ENCODE measurements around the gene CHRM4. TPM values are rescaled to one million over a fixed set of nuclear protein-coding genes. Genes with fewer than 3 reads are reported as not detected.

The CHRM4 gene
- total RNA-seq, 1 experiment from 2014 or later = not detected

DNA sequence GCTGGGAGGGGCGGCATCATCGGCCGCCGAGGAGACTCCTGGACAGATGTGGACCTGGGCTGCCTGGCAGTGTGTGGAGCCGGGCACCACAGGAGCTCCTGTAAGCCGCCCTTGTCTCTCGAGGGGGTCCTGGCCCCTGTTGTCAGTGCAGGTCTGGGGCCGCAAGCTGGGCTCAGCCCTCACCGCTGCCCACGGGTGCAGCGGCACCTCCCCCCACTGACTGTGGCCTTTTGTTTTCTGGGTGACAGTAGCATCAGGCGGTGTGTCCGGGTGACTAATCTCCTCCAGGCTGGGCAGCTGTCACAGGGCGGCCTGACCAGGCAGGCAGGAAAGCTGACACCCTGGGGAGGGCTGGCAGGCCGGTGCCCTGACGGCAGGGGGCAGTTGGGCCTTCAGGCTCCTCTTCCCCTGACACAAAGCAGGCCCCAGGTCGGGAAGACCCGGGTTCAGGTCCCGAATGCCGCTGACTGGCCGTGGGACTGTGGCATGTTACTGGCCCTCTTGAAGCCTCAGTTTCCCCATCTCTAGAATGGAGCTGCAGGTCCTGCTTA, 28.0 kb downstream of the CHRM4 start:
- H3K36me3 Mint-ChIP-seq (ENCODE audit: insufficient read depth, unreplicated experiment) = peaks cover 17% of the 10 kb centered on the region
- no TSS peak for BruUV-seq (replicated peaks)
- H3K4me1 Mint-ChIP-seq (ENCODE audit: low read depth, unreplicated experiment) = peaks cover 28% of the 10 kb centered on the region
- intact Hi-C loops (cut with micrococcal nuclease; ENCODE audit: unreplicated experiment) = loop anchor here (5.0 kb wide), 1 partner anchor 121 kb away; no protein-coding TSS in a partner anchor
- peak overlapping the region; percentile 56 for H3K4me3 Mint-ChIP-seq (ENCODE audit: low read depth, unreplicated experiment)
- H3K9me3 Mint-ChIP-seq (ENCODE audit: low read depth, unreplicated experiment) = no peaks in the 10 kb centered on the region
- peak overlapping the region; percentile 82 for H3K27ac Mint-ChIP-seq (ENCODE audit: unreplicated experiment)
- H3K27me3 Mint-ChIP-seq (ENCODE audit: unreplicated experiment) = no peaks in the 10 kb centered on the region
- TF ChIP-seq, protein P1, sequence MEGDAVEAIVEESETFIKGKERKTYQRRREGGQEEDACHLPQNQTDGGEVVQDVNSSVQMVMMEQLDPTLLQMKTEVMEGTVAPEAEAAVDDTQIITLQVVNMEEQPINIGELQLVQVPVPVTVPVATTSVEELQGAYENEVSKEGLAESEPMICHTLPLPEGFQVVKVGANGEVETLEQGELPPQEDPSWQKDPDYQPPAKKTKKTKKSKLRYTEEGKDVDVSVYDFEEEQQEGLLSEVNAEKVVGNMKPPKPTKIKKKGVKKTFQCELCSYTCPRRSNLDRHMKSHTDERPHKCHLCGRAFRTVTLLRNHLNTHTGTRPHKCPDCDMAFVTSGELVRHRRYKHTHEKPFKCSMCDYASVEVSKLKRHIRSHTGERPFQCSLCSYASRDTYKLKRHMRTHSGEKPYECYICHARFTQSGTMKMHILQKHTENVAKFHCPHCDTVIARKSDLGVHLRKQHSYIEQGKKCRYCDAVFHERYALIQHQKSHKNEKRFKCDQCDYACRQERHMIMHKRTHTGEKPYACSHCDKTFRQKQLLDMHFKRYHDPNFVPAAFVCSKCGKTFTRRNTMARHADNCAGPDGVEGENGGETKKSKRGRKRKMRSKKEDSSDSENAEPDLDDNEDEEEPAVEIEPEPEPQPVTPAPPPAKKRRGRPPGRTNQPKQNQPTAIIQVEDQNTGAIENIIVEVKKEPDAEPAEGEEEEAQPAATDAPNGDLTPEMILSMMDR (IDR thresholded peaks at IDR 0.05; ENCODE audit: unreplicated experiment) = peak; percentile 67
- CTCF ChIA-PET = interaction anchor here (1.0 to 2.2 kb wide), 5 partner anchors 9 to 28 kb away, joined by 3 to 8 read pairs (median 5); partner anchors contain the start of gene CHRM4
- peak; percentile 93 for DNase-seq

DNA sequence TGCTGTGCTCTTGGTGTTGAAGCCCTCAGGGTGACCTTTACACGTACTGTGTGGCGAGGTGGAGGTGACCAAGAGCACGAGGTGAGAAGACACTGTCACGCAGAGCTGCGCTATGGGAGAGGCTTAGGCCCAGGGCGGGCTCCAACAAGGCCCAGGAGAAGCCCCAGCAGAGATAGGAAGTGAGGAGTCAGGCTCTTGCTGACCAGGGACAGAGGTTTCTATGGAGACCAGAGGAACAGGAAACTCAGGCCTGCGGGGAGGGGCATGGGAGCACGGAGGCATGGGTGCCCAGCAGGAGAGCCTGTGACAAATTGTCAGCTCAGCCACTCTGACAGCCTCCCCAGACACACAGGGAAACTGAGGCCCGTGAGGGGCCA, 28.6 kb downstream of the CHRM4 start:
- H3K9me3 Mint-ChIP-seq (ENCODE audit: low read depth, unreplicated experiment) = no peaks in the 10 kb centered on the region
- CTCF ChIA-PET = interaction anchor here (1.0 to 2.2 kb wide), 5 partner anchors 9 to 29 kb away, joined by 3 to 8 read pairs (median 3); partner anchors contain the start of genes CHRM4 and DGKZ
- TF ChIP-seq, protein P1 (IDR thresholded peaks at IDR 0.05; ENCODE audit: unreplicated experiment) = no peak
- intact Hi-C loops (cut with micrococcal nuclease; ENCODE audit: unreplicated experiment) = loop anchor here (5.0 kb wide), 1 partner anchor 121 kb away; no protein-coding TSS in a partner anchor
- peaks cover 28% of the 10 kb centered on the region for H3K4me1 Mint-ChIP-seq (ENCODE audit: low read depth, unreplicated experiment)
- no peaks in the 10 kb centered on the region for H3K27me3 Mint-ChIP-seq (ENCODE audit: unreplicated experiment)
- no TSS peak for BruUV-seq (replicated peaks)
- peak overlapping the region; percentile 56 for H3K4me3 Mint-ChIP-seq (ENCODE audit: low read depth, unreplicated experiment)
- H3K27ac Mint-ChIP-seq (ENCODE audit: unreplicated experiment) = peak overlapping the region; percentile 82
- peaks cover 17% of the 10 kb centered on the region for H3K36me3 Mint-ChIP-seq (ENCODE audit: insufficient read depth, unreplicated experiment)
- DNase-seq = peak; percentile 83

DNA sequence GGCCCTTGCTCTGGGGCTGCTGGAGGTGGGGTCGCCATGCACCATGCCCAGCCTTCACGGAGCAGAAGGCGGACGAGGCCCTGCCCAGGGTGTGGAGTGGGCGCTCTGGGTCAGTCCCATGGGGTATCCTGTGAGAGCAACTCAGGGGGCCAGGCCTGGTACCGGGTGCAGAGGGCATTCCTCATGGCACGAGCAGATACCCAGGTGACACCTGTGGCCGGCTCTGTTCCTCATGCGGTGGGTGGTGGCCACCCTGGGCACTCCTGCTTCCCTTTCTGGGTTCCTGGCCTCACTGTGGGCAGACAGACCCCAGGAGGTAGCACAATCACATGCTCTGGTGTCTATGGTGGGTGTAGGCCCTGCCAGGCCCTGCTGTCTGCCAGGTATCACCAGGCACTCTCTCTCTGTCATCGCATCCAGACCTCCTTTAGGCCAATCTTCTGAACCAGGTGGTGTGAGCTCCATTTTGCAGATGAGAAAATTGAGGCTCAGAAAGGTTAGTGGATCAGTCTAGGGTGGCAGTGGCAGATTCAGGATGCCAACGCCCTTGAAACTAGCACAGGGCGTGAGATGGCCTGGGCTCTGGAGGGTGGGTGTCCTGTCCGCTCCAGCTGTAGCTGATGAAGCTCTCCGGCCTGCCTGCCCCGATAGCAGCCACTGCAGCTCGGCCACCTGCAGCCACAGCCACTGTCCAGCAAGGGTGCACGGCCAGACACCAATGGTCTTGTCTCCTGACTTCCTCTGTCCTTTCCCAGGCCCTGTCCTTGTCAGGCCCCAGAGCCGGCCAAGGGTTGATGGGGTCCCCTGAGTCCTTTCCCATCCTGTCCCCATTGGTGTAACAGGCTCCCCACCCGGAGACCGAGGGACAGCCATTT, 29.2 kb downstream of the CHRM4 start:
- peak overlapping the region; percentile 56 for H3K4me3 Mint-ChIP-seq (ENCODE audit: low read depth, unreplicated experiment)
- no TSS peak for BruUV-seq (replicated peaks)
- H3K4me1 Mint-ChIP-seq (ENCODE audit: low read depth, unreplicated experiment) = peaks cover 32% of the 10 kb centered on the region
- CTCF ChIA-PET = interaction anchor here (1.0 to 2.2 kb wide), 5 partner anchors 8 to 29 kb away, joined by 3 to 8 read pairs (median 4); partner anchors contain the start of genes CHRM4 and DGKZ
- intact Hi-C loops (cut with micrococcal nuclease; ENCODE audit: unreplicated experiment) = loop anchor here (5.0 kb wide), 1 partner anchor 120 kb away; no protein-coding TSS in a partner anchor
- peaks cover 17% of the 10 kb centered on the region for H3K36me3 Mint-ChIP-seq (ENCODE audit: insufficient read depth, unreplicated experiment)
- DNase-seq = no peak
- peak overlapping the region; percentile 82 for H3K27ac Mint-ChIP-seq (ENCODE audit: unreplicated experiment)
- no peaks in the 10 kb centered on the region for H3K27me3 Mint-ChIP-seq (ENCODE audit: unreplicated experiment)
- no peaks in the 10 kb centered on the region for H3K9me3 Mint-ChIP-seq (ENCODE audit: low read depth, unreplicated experiment)
- TF ChIP-seq, protein P1 (IDR thresholded peaks at IDR 0.05; ENCODE audit: unreplicated experiment) = no peak

DNA sequence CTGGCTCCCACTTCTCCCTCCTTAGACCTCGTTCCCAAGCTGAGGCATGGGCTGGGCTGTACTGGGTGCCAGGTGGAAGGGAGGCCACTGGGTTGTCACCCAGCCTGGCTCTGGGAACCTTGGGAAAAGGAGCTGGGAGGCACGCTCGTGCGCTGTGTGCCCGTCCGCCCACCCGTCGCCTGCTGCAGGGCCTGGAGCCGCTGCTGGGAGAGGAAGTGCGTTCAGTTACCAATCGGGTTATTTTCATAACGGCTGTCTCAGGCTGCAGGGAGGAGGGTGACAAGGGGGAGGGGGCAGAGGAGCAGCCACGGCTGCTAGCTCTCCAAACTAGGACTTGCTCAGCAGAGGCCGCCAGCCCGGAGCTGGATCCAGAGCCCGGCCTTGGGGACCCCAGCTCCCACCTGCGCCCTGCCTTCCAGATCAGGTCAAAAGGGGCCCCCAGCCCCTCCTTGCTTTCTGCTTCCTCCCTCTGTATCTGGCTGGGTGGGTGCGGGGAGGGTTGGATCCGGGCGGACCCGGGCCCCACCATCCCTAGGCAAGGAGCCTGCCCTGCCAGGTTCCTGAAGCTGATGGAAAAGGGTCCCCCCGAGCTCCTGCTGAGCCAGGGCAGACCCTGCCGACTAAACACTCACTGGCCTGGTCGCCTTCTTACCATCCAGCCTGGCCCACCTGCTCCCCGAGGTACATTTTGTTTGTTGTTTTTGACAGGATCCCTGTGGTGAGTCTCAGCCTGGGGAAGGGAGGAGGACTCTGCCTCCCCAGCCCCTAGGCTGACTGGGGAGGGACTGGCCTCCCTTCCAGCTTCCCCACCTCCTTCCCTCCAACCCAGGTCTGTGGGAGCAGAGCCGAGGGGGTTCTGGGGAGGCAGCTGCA, 30.1 kb downstream of the CHRM4 start:
- BruUV-seq (replicated peaks) = no TSS peak
- TF ChIP-seq, protein P1 (IDR thresholded peaks at IDR 0.05; ENCODE audit: unreplicated experiment) = no peak
- intact Hi-C loops (cut with micrococcal nuclease; ENCODE audit: unreplicated experiment) = loop anchor here (5.0 kb wide), 1 partner anchor 119 kb away; no protein-coding TSS in a partner anchor
- no peak overlapping the region for H3K4me3 Mint-ChIP-seq (ENCODE audit: low read depth, unreplicated experiment)
- peaks cover 17% of the 10 kb centered on the region for H3K36me3 Mint-ChIP-seq (ENCODE audit: insufficient read depth, unreplicated experiment)
- H3K9me3 Mint-ChIP-seq (ENCODE audit: low read depth, unreplicated experiment) = no peaks in the 10 kb centered on the region
- H3K27ac Mint-ChIP-seq (ENCODE audit: unreplicated experiment) = no peak overlapping the region
- peaks cover 41% of the 10 kb centered on the region for H3K4me1 Mint-ChIP-seq (ENCODE audit: low read depth, unreplicated experiment)
- CTCF ChIA-PET = interaction anchor here (1.0 to 2.1 kb wide), 3 partner anchors 9 to 30 kb away, joined by 4 to 7 read pairs (median 5); partner anchors contain the start of gene CHRM4
- no peaks in the 10 kb centered on the region for H3K27me3 Mint-ChIP-seq (ENCODE audit: unreplicated experiment)
- no peak for DNase-seq
